ENCODE measurements around the gene GSAP. TPM values are rescaled to one million over a fixed set of nuclear protein-coding genes. Genes with fewer than 3 reads are reported as not detected.

Gene GSAP
- total and polyA plus RNA-seq, 2 of the 4 experiments (the other 2 are of a cell fraction): 1.6 to 1.8 TPM

- H2BK15ac ChIP-seq (ENCODE audit: low read depth, low read length): no peak overlapping the region
- no peaks in the 10 kb centered on the region for H4K20me1 ChIP-seq (ENCODE audit: insufficient read depth, low read length)
- no peak overlapping the region for H3K23ac ChIP-seq (ENCODE audit: low read depth, low read length)
- no peak for DNase-seq
- peaks cover 8% of the 10 kb centered on the region for H3K4me1 ChIP-seq (ENCODE audit: control insufficient read depth, insufficient read depth, low read length)
- H3K4ac ChIP-seq (ENCODE audit: low read depth, low read length): peak overlapping the region; percentile 37; the same call in 1 of the 2 replicates
- H2AK5ac ChIP-seq (ENCODE audit: low read depth, low read length): no peak overlapping the region; the same call in 1 of the 2 replicates
- H2BK120ac ChIP-seq (ENCODE audit: low read depth, low read length): no peak overlapping the region; the same call in 1 of the 2 replicates
- ATAC-seq (ENCODE audit: low read depth): peak; percentile 44; the same call in 1 of the 2 replicates
- no peak overlapping the region for H3K9ac ChIP-seq (ENCODE audit: low read depth, low read length)
- no peak overlapping the region for H3K4me2 ChIP-seq (ENCODE audit: low read depth, low read length)
- H2BK5ac ChIP-seq (ENCODE audit: low read depth, low read length, poor library complexity, severe bottlenecking): no peak overlapping the region
- ChIA-PET POLR2A (ENCODE audit: unreplicated experiment) (interaction anchor here (0.6 kb wide), 1 partner anchor 13 kb away, joined by 9 read pairs; no protein-coding TSS in a partner anchor), CTCF (interaction anchor here (0.6 to 1.2 kb wide), 2 partner anchors 212 to 304 kb away, joined by 3 read pairs; no protein-coding TSS in a partner anchor)
- H3K27ac ChIP-seq (ENCODE audit: insufficient read depth, low read length): no peak overlapping the region
- TF ChIP-seq SMC3 (IDR thresholded peaks at IDR 0.05; ENCODE audit: low read depth, low read length) (no peak), CTCF (conservative IDR thresholded peaks at IDR 0.05; ENCODE audit: low read depth, low read length) (0 out of 2 replicates have a peak, but pooled peaks have one; percentile 16)
- dilution Hi-C loops (cut with HindIII; ENCODE audit: low sequenced_read_pairs, unreplicated experiment): no loop called here
- no peaks in the 10 kb centered on the region for H3K36me3 ChIP-seq (ENCODE audit: control insufficient read depth, insufficient read depth, low read length)
- no peak overlapping the region for H4K5ac ChIP-seq (ENCODE audit: low read depth, low read length)
- H3K18ac ChIP-seq (ENCODE audit: low read depth, low read length): no peak overlapping the region
- H3K4me3 ChIP-seq (ENCODE audit: insufficient read depth, low read depth, low read length): no peak overlapping the region
- H2BK20ac ChIP-seq (ENCODE audit: low read depth, low read length): peak overlapping the region; percentile 26; the same call in 1 of the 2 replicates
- H3K14ac ChIP-seq (replicated peaks; ENCODE audit: low read depth, low read length): peak overlapping the region; percentile 78; the same call in 1 of the 2 replicates
- no peaks in the 10 kb centered on the region for H3K9me3 ChIP-seq (ENCODE audit: control insufficient read depth, insufficient read depth, low read length)
- no TSS peak for BruUV-seq (replicated peaks)
- H3K56ac ChIP-seq (ENCODE audit: extremely low read depth, insufficient read depth, low read length): no peak overlapping the region
- intact Hi-C loops (cut with micrococcal nuclease): no loop called here
- 0 out of 4 replicates have a peak, but pooled peaks cover 0 to 4% of the 10 kb centered on the region in 2 experiments for H3K79me1 ChIP-seq (ENCODE audit: low read depth in 1 of 2, low read length in 2 of 2)
- no peak overlapping the region for H4K91ac ChIP-seq (ENCODE audit: insufficient read depth, low read depth, low read length)
- peak overlapping the region; percentile 1 for H2AFZ ChIP-seq (replicated peaks; ENCODE audit: low read length, poor library complexity)
- in situ Hi-C loops (cut with MboI; ENCODE audit: low sequenced_read_pairs): no loop called here
- WGBS, 2 experiments (ENCODE audit: extremely low coverage in 2 of 2, insufficient read length in 1 of 2): no CpG with 5 or more reads among the region's 5 CpGs
- no peaks in the 10 kb centered on the region for H3K9me1 ChIP-seq (ENCODE audit: insufficient read depth, low read length)
- H2AK9ac ChIP-seq (replicated peaks; ENCODE audit: low read depth, low read length, poor library complexity): no peak overlapping the region
- H3K27me3 ChIP-seq (ENCODE audit: control insufficient read depth, insufficient read depth, low read length): no peaks in the 10 kb centered on the region
- no peak overlapping the region for H4K8ac ChIP-seq (ENCODE audit: low read depth in 2 of 2, low read length in 2 of 2)
These were observed 23.4 kb upstream of the GSAP start for GRCh38 chr7:77439572-77439971.

Data from IMR-90 (cell line).